Measurements from ENCODE around the gene LMO1.

The LMO1 gene

GRCh38 chr11:8202516-8203413 is 60.9 kb downstream of the LMO1 start:
- DNase-seq, result no peak

DNA sequence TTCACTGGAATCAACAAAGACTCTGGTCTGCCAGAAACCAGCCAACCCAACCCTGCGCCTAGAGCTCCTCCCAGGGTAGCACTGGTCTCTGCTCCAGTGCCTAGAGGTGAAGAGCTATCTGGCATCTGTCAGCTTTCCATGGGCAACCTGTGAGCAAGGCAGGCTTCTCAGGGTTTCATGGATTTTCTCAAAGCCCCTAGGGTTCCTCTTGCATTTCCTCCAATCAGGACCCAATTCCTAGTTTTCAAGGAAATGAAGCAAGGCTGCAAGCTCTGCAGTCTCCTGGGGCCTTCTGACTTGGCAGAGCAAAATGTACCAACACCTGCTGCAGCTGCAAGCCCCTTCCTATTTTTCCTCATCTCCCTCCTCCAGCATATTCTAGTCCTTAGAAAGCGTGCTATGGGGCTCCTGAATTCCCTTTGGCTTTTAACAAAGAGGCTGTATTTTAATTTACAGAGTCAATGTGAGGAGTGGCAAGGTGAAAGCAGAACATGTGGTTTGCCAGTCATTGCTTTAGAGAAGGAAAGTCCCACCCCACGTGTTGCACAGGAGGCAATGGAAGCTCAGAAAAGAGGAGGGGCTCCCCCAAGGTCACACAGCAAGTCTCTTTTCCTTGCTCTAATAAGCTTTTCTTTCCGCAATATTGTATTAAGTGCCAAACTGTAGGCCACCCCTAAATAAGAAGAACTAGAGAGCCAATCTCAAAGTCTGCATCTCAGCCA is 61.9 kb downstream of the LMO1 start:
- DNase-seq, result no peak

- DNase-seq, result no peak
Observed at GRCh38 chr11:8199676-8200075, 64.0 kb downstream of the LMO1 start.

DNA sequence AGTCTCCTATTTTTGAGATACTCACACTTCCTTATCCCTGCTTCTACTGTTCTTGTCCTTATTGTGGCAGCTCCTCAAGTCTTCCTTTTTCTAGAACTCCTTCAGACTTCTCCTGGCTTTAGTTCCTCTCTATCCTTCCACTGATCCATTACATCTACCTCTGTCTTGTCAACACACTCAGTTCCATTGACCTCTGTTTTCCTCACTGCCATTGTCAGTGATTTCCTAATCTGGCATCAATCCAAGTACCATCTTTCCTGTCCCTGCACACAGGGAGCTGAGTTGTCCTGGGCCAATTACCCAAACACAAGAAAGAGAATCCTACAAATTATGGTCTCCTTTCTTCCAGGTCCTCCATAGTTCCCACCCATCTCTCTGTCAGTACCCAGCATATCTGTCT is 66.9 kb downstream of the LMO1 start:
- DNase-seq, result no peak

DNA sequence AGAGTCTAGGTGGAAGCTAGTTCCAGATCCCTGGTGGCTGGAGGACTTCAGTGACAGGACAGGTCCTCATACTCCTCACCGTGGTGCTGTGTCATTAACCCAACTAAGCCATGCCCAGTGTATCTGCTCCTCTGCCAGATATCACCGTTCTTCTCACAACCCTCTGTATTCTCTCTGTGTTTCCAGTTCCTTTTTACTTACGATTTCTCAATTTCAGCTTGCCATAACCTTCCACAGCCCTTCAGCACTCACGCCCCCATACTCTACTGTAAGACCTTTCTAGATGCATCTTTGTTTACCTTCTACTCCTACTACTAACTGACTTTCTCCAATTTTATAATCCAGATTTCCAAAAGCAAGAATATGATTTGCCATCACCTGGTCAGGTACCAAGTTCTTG is 68.7 kb downstream of the LMO1 start:
- no peak for DNase-seq

DNA sequence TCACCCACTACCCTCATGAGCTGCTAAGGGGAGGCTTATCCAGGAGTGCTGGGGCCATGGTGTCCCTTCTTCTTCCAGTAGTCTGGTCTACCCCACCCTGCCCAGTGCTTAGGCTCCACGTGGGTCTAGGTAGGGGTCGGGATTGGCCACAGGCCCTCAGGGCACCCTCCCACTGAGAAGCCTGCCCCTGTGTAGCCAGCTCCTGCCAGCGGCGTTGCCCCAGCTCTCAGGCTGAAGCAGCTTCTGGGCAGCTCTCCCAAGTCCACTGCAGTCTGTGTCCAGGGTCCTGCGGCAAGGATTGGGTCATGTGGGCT is 70.8 kb downstream of the LMO1 start:
- no peak for DNase-seq

- DNase-seq, result peak; percentile 30
Observed at GRCh38 chr11:8192016-8192895, 71.4 kb downstream of the LMO1 start.

DNA sequence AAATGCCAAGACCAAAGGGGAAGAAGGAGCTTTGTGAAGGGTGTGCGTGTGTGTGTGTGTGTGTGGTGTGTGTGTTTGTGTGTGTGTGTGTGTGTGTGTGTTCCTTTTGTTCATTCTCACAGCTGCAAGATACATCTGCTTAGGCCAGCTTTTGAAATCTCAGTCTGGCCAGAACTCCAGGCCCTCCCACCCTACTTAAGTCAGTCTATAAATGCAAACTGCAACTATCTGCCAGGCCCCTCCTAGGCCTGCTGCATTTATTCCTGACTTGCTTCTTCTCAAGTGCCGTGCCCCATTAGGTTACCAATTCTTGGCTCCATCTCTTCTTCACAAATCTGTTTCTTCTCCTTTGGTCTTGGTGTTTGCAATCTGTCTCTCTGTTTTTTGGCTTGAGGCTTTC is 73.2 kb downstream of the LMO1 start:
- DNase-seq, result no peak

DNA sequence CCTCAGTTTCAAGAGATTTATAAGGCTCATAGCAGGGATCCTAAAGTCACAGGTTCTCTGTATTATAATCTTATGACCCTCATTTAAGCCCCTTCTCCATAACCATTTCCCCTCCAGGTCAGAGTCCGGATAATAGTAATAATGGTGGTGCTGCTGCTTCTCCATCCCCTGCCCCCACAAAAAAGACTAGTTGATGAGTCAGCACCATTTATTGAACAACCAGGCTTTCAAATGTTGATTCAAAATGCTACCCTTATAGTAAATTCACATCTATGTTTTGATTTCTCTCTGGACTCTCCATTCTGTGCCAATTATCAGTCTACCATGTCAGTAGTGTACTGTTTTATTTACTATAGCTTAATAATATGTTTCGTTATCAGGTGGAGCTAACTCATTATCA is 77.2 kb downstream of the LMO1 start:
- DNase-seq, result no peak

GRCh38 chr11:8183111-8183510 is 80.6 kb downstream of the LMO1 start:
- DNase-seq, result no peak

DNA sequence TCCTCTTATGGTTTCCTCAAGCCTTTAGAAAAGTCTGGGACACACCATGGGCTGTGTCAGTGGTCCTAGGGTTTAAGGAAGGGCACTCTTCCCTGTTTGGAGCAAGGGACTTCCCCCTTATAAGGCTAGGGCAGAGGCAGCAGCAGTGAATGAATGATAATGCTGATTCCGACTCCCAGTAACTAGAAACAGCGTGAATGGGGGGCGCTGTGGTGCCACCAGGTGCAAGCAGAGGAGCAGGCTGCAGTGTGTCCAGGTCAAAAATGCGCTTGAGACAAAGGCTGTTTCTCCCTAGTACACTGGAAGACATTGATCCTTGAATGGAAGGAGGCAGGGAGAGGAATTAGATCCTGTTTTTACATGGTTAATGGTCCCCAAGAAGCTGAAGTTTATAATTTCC is 83.2 kb downstream of the LMO1 start:
- DNase-seq, result no peak

GRCh38 chr11:8178297-8178696 is 85.4 kb downstream of the LMO1 start:
- no peak for DNase-seq

DNA sequence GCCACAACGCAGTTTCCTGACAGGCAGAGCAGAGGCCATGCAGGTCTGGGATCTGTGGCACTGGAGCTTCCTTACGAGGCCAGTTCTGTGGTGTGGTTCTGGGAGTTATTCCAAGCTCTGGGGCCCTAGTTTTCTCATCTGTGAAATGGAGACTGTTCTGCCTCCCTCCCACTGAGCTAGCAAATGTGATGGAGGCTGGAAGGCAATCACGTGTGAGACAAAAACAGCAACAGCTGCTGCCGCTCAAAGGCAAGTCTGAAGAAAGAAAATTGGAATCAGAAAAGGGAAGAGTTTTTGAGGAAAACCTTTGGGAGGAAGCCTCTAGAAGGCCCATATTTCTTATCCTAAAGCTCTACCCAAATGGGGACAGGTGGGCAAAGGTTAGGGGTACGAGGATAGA is 86.5 kb downstream of the LMO1 start:
- DNase-seq, result no peak

All from NCI-H1417 treated with DMSO at 0.1 percent for 48 hours (cell line).